Upper lobe of right lung (tissue), 1 donor: ENCODE measurements around the gene H2BK1. TPM values are rescaled to one million over a fixed set of nuclear protein-coding genes. Genes with fewer than 3 reads are reported as not detected.

Experiments
- ATAC-seq: fragments of 200-7000 bp; cut with Tn5 transposase; one replicate; pipeline ENCODE4 v1.9.1; 2020; ENCODE audit warnings: mild to moderate bottlenecking, moderate library complexity
- DNase-seq: peaks from one replicate; pipeline ENCODE4 v3.0.0-alpha.2; 2020
- H3K27ac ChIP-seq: fragments of 200-600 bp; one replicate; pipeline ENCODE4 v1.8.0; 2022
- H3K27me3 ChIP-seq: fragments of 200-600 bp; one replicate; pipeline ENCODE4 v1.8.0; 2022; ENCODE audit warnings: mild to moderate bottlenecking
- H3K36me3 ChIP-seq: fragments of 200-600 bp; one replicate; pipeline ENCODE4 v1.8.0; 2022
- H3K4me1 ChIP-seq: fragments of 200-600 bp; one replicate; pipeline ENCODE4 v1.8.0; 2022
- H3K4me3 ChIP-seq: fragments of 200-600 bp; one replicate; pipeline ENCODE4 v1.8.0; 2022; ENCODE audit warnings: mild to moderate bottlenecking
- H3K9me3 ChIP-seq: fragments of 200-600 bp; one replicate; pipeline ENCODE4 v1.8.0; 2022
- intact Hi-C: fragments of 100-400 bp; cut with DNase I; formaldehyde crosslinking; loops from one replicate; pipeline ENCODE4 v1.11.0; 2022
- total RNA-seq: library from RNA; stranded (reverse); fragmentation: NEBNext Ultra II Directional; extraction: Animal tissue kit (Norgen Biotek cat#: 25700); gene quantifications from one replicate; pipeline ENCODE4 v1.2.1, GENCODE V29; 2021
- TF ChIP-seq, protein P1 (sequence below): fragments of 200-600 bp; IDR thresholded peaks from one replicate; pipeline ENCODE4 v1.8.0; 2022; ENCODE audit warnings: antibody characterized with exemption
- donor health status: DM: no; HTN: yes; CAD: no; lungs with severe emphysema.

The H2BK1 gene
- total RNA-seq, 1 donor from 2014 or later, result not detected

DNA sequence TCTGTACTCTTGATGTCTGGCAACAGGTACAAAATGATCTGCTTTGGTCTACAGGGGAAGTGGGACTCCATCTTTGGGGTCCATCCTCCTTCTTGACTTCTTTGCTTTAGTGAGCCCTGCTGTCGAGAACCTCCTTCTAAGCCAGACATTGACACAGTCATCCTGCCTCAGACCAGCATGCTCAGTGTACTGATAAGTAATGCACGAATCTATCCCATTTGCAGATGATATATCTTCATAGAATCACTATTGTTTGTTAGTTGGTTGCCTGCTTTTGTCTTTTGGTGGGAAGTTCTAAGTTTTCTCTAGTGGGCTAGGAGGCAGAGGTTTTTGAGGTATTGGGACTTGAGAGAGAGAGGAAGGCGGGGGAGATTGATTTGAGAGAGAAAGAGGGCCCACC, 8.9 kb downstream of the H2BK1 start:
- DNase-seq, result no peak
- Histone ChIP-seq H3K9me3 (no peaks in the 10 kb centered on the region), H3K27me3 (peaks cover 11% of the 10 kb centered on the region), H3K27ac (no peak overlapping the region), H3K4me3 (no peak overlapping the region), H3K4me1 (no peaks in the 10 kb centered on the region), H3K36me3 (no peaks in the 10 kb centered on the region)
- TF ChIP-seq, protein P1, sequence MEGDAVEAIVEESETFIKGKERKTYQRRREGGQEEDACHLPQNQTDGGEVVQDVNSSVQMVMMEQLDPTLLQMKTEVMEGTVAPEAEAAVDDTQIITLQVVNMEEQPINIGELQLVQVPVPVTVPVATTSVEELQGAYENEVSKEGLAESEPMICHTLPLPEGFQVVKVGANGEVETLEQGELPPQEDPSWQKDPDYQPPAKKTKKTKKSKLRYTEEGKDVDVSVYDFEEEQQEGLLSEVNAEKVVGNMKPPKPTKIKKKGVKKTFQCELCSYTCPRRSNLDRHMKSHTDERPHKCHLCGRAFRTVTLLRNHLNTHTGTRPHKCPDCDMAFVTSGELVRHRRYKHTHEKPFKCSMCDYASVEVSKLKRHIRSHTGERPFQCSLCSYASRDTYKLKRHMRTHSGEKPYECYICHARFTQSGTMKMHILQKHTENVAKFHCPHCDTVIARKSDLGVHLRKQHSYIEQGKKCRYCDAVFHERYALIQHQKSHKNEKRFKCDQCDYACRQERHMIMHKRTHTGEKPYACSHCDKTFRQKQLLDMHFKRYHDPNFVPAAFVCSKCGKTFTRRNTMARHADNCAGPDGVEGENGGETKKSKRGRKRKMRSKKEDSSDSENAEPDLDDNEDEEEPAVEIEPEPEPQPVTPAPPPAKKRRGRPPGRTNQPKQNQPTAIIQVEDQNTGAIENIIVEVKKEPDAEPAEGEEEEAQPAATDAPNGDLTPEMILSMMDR, result no peak
- intact Hi-C loops, result no loop called here
- no peak for ATAC-seq

DNA sequence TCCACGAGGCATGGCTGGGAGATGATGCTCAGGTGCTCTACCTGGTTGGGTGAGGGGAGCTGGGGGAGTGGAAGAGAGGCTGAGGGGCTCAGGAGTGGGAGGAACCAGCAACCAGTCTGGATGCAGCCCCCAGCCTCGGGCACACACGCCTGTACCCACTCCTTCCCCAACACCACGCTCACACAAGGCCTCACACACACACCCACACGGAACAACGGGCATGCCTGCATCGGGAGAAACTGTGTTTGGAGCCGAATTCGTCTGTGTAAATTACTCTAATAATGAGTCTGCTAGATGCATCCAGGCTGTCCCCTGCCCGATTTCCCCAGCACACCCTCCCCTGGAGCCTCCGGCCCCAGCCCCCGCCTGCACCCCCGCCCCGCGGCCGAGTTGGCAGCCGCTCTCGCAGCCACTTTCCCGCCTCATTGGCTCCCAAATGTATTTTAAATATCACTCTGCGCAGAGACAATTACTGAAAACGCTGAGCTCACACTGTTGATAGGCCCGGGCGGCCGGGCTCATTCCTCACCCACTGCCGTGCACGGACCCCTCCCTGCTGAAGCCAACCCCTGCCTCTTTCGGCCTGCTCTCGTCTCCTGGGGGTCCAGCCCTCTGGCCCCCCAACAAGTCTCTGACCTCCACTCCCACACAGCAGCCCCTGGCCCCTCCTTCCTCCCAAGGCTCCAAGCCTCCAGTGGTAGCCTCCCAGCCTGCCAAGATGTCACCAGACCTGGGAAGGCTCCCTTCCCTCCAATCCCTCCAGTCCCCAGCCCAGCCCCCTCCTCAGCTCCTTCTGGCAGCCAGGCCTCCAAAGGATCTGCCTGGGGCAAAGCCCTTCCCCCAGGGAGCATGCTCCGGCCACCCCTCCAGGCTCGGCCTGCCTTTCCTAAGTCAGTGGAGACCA, 11.1 kb downstream of the H2BK1 start:
- no peak for DNase-seq

DNA sequence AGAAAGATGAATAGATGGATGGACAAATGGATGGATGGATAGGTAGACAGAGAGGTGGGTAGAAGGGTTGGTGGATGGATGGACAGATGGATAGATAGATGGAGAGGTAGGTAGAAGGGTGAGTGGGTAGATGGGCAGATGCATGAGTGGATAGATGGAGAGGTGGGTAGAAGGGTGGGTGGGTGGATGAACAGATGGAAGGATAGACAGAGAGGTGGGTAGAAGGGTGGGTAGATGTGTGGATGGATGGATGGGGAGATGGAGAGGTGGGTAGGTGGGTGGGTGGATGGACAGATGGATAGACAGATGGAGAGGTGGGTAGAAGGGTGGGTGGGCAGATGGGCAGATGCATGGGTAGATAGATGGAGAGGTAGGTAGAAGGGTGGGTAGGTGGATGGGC, 12.4 kb downstream of the H2BK1 start:
- TF ChIP-seq, protein P1, result no peak
- H3K27ac ChIP-seq, result no peak overlapping the region
- H3K4me1 ChIP-seq, result no peaks in the 10 kb centered on the region
- H3K27me3 ChIP-seq, result no peaks in the 10 kb centered on the region
- DNase-seq (no peak), ATAC-seq (no peak)
- H3K36me3 ChIP-seq, result no peaks in the 10 kb centered on the region
- no peaks in the 10 kb centered on the region for H3K9me3 ChIP-seq
- no peak overlapping the region for H3K4me3 ChIP-seq
- intact Hi-C loops, result no loop called here

More for the DNA sequence above, 11.1 kb downstream of the H2BK1 start:
- Histone ChIP-seq H3K4me3 (no peak overlapping the region), H3K4me1 (no peaks in the 10 kb centered on the region), H3K9me3 (no peaks in the 10 kb centered on the region), H3K36me3 (no peaks in the 10 kb centered on the region), H3K27me3 (no peaks in the 10 kb centered on the region), H3K27ac (no peak overlapping the region)
- intact Hi-C loops, result no loop called here
- ATAC-seq, result no peak
- TF ChIP-seq, protein P1, result no peak

DNA sequence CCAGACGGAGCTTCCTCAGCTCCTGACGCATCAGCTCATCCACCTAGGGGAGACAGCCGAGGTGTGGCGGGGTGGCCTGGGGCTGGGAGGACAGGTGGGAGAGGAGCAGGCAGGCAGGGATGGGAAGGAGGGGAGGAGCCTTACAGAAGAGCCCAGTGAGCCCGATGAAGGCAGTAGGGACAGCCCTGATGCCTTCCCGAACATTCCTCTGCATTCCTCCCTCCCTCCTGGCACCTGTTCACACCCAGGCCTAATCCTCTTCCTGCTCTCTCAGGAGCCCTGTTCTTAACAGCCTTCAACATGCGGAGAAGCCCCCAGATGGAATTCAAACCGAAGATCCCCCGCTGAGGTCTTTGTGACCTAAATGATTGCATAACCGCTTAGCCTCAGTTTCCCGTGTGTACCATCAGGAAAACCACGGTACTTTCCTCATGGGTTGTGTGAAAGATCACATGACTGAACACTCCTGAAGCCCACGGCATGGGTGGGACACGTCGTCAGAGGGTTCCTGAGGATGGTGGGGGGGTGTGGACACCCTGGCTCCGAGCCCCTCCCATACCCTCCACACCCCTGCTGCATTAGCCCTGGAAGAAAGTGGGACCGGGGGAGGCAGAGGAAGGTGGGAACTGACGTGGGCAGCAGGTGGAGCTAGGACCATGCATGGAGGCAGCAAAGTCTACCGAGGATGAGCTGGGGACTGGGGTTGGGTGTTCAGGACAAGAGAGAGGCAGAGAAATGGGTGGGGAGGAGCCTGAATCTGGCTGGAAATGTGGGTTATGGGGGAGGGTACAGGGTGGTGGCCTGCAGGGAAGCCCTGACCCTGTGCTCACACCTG, 14.5 kb downstream of the H2BK1 start:
- Histone ChIP-seq H3K9me3 (no peaks in the 10 kb centered on the region), H3K4me3 (no peak overlapping the region), H3K36me3 (no peaks in the 10 kb centered on the region), H3K27ac (no peak overlapping the region), H3K4me1 (no peaks in the 10 kb centered on the region), H3K27me3 (no peaks in the 10 kb centered on the region)
- intact Hi-C loops, result no loop called here
- DNase-seq (no peak), ATAC-seq (no peak)
- TF ChIP-seq, protein P1, result no peak

DNA sequence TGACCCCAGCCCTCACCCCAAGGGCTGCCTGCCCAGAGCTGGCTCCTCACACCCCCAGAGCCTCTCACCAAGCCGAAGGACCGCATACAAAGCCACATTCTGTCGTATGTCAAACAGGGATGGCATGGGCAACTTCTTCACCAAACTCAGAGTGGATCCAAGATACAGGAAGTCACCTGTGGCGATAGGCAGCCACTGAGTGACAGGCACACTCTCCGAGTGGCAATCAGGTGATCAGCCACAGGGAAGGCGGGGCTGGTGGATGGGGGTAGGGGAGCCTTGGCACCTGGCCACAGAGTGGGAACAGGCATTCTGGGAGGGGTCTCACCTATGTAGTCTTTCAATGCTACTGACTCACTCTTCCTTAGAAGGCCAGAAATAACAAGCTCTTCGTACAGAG, 16.1 kb downstream of the H2BK1 start:
- H3K27me3 ChIP-seq, result no peaks in the 10 kb centered on the region
- H3K27ac ChIP-seq, result no peak overlapping the region
- TF ChIP-seq, protein P1, result no peak
- no peaks in the 10 kb centered on the region for H3K9me3 ChIP-seq
- H3K36me3 ChIP-seq, result no peaks in the 10 kb centered on the region
- no peaks in the 10 kb centered on the region for H3K4me1 ChIP-seq
- intact Hi-C loops, result no loop called here
- DNase-seq, result no peak
- ATAC-seq, result no peak
- no peak overlapping the region for H3K4me3 ChIP-seq
